SH-SY5Y (cell line): Measurements from ENCODE around the gene IQUB.

Experiments used
- GATA2 ChIP-seq: IDR thresholded peaks from 2 replicates; pipeline ENCODE4 v1.6.1; 2011; ENCODE audit warnings: mild to moderate bottlenecking, low read depth, low read length
- GATA3 ChIP-seq: IDR thresholded peaks from 2 replicates; pipeline ENCODE4 v1.6.1; 2011; ENCODE audit warnings: low read depth, mild to moderate bottlenecking, low read length, moderate library complexity

GRCh38 chr7:123533553-123533917, 860 bp downstream of the IQUB start:
- TF ChIP-seq GATA2 (no peak), GATA3 (no peak)
